ENCODE measurements around the gene BRD7.

BRD7 gene

GRCh38 chr16:50304467-50305440 lies 64.0 kb downstream of the BRD7 start:
- no peak for DNase-seq (ENCODE audit: low read depth, low spot score)

GRCh38 chr16:50303605-50304466 lies 65.0 kb downstream of the BRD7 start:
- no peak for DNase-seq (ENCODE audit: low read depth, low spot score)

DNA sequence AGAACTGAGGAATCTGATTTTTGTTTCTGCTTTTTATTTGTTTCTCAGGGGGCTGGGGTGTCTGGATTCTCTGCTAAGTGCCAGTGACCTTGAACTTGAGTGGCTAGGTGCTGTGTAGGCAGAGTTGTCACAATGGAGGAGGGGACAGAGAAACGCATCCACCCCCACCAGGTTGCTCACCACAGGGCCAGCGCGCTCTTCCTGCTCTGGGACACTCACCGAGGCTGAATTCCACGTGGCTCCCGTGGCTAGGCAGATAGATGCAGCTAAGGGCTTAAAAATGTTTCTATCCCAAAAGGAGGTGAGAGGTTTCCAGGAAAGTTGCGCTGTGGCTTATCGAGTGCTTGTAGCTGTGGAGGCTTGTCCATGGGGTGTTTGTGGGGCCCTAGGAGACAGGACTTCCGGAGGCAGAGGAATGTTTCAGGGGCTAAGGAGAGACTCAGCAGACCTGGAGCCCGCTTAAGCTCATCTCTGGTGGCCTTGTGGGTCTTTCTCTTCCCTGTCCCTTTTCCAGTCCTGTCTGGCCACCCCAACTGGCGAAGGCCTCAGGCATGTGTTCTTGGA lies 65.7 kb downstream of the BRD7 start:
- no peak for DNase-seq (ENCODE audit: low read depth, low spot score)

DNA sequence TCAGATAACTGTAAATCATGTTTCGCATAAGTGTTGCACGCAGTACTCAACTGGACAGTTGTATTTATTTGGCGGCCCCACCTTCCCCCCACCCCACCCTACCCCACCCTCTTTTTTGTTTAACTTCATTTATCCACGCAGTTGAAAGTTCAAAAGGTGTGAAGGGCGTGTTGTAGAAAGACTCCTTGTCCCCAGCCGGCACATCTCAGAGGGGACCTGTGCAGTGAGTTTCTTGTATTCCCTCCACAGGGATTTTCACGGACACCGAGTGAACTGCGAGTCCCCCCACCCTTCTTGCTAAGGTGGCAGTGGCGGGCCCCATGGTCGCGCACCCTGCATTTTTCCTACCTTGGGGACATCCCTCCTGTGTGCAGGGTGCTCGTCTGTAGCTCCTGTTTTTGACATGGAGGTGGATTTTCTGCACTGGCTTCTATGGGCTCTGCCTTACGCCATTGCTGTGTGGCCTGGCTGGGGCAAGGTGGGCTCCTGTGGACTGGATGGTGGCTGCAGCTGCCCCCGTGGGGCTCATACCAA lies 66.2 kb downstream of the BRD7 start:
- no peak for DNase-seq (ENCODE audit: low read depth, low spot score)

- no peak for DNase-seq (ENCODE audit: low read depth, low spot score)
Measured at GRCh38 chr16:50301626-50302471, 66.9 kb downstream of the BRD7 start.

GRCh38 chr16:50300942-50301625 lies 67.7 kb downstream of the BRD7 start:
- DNase-seq (ENCODE audit: low read depth, low spot score): no peak

DNA sequence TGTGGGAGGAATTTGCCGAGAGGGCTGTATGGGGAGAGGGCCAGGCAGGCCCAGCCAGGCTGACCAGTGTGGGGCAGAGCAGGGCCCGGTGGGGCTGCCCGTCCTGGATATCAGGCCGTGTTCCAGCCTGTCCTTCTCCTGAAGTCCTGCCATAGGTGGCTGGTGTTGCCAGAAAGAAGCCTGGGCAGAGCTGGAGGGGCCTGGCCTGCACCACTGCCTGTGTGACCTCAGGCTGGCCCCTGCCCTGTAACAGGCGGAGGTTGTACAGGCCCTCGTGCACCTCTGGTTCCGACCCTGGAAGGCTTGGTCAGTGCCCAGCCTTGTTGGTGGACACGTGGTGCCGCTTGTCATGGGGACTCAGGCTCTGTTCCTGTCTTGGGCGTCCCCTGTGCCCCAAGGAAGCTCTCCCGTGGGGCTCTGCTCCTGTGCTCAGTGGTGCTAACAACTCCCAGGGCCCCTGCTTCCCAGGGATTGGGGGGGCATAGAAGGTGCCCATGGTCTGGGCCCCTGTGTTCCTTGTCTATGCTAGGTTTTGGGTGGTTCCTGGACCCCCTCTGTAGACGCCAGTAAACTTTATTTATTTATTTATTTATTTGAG lies 69.2 kb downstream of the BRD7 start:
- no peak for DNase-seq (ENCODE audit: low read depth, low spot score)

DNA sequence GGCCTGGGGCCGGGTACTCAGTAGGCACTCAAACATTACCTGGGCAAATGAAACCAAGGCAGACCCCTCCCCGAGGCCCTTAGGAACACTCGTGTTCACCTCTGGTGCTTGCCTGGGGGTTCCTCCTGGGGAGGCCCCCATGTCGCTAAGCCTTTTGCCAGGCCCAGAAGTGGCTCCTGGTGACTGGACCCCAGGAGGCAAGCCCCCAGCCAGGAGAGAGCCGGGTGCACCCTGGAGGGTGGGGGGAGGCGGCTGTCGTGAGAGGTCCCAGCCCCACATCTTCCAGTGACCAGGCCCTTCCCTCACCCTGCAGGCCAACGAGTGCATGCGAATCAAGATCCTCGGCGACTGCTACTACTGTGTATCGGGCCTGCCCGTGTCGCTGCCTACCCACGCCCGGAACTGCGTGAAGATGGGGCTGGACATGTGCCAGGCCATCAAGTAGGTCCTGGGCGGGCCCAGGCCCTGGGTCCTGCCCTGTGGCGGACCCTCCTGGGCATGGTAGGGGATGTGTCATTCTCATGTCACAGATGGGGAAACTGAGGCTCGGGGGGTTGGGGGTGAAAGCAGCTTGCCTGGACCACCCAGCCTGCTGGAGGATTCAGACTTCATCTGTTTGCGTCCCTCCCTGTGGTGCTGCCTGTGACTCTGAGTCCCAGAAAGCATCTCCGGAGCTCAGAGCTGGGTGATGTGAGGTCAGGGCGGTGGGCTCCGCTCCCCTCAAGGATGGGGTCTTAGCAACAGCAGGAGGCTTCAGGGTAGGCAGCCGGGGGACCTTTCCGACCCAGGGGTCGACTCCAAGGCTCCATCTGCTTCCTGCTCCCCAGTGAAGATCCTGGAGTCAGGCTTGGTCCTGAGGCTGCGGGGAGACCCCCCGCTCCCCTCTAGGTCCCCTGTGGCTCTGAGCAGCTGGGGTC lies 69.9 kb downstream of the BRD7 start:
- no peak for DNase-seq (ENCODE audit: low read depth, low spot score)

GRCh38 chr16:50298075-50298460 lies 70.7 kb downstream of the BRD7 start:
- DNase-seq (ENCODE audit: low read depth, low spot score): no peak

DNA sequence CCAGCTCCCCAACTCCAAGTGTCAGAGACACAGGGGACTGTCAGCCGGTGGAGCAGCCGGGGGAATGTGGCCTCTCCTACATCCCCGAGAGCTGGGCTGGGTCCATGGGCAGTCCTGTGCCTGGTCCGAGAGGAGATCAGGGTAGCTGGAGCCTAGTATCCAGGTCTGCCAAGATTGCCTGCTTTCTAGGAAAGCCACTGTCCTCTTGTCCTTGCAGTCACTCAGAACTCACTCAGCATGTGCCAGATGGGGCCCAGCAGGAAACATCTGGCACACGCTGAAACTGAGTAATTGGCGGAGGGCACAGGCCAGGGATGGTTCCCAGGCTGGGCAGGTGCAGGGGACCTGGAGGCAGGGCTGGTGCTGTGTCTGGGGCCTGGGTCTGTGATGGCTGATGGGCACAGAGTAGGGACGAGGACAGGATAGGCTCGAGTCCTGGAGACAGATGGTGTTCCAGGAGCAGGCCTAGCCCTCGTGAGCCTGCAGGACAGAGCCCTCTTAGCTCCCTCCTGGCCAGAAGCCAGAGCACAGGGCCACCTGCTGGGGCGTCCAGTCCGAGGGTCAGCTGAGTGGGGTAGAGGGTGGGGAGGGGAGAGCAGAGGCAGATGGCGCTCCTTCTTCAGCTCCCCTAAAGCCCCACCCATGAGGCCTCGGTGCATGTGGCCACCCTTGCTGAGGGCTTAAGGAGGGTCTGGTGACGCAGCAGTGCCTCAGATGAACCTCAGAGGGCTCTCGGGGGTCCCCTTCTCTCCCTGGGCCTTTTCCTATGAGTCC lies 71.3 kb downstream of the BRD7 start:
- DNase-seq (ENCODE audit: low read depth, low spot score): no peak

GRCh38 chr16:50296807-50297206 lies 72.0 kb downstream of the BRD7 start:
- no peak for DNase-seq (ENCODE audit: low read depth, low spot score)

DNA sequence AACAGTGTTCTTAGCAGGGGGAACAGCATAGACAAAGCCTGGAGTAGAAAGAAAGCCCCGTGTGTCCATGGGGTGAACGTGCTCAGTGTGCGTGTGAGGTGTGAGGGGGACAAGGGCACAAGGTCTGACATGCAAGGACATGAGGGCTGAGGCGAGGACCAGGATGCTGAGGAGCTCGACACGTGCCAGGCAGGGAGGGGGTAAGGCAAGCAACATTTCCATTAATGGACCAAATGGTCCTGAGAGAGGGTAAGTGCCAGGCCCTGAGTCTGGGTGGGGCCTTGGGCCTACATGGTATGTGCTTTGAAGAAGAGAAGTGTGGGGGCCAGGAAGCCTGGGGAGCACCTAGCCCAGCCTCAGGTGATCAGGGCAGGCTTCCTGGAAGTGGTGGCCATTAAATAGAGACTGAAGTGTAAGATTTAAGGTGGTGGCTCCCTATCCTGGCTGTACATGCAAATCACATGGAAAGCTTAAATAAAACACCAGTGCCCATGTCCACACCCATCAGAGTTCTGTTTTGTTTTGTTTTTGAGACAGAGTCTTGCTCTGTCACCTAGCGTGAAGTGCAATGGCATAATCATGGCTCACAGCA lies 73.2 kb downstream of the BRD7 start:
- no peak for DNase-seq (ENCODE audit: low read depth, low spot score)

GRCh38 chr16:50294955-50295354 lies 73.8 kb downstream of the BRD7 start:
- no peak for DNase-seq (ENCODE audit: low read depth, low spot score)

DNA sequence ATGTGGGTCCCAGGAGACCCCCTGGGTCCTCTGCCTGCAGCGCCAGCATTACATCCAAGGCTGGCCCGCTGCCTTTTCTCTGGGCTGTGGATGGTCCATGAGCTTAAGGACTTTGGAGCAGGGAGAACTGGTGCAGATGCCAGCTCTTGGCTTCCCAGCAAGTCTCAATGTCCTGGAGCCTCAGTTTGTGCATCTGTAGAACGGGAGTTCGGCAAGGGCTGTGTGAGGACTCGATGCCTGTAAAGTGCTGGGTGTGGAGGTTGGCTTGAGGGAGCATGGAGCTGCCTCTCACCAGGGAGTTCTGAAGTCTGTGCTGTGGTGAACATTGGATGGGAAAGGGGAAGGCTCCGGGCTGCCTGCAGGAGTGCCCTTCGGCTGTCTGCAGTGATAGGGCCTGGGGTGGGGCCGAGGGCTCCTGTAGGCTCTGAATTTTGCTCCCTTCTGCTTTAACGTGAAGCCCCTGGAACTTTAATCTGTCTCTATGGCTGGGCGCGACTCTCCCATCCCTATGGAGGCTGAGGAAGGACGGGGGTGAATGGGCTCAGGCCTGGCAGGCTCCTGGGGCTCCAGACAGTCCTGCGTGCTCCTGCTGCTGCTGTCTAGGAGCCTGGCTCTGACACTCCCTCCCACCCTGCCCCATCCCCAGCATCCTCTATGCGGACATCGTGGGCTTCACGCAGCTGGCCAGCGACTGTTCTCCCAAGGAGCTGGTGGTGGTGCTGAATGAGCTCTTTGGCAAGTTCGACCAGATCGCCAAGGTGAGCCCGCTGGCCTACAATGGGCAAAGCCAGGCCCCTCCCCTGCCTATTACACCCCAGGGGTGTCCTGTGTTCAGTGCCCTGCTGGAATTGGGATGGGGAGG lies 74.6 kb downstream of the BRD7 start:
- DNase-seq (ENCODE audit: low read depth, low spot score): no peak

- DNase-seq (ENCODE audit: low read depth, low spot score): no peak
Measured at GRCh38 chr16:50293041-50293783, 75.6 kb downstream of the BRD7 start.

DNA sequence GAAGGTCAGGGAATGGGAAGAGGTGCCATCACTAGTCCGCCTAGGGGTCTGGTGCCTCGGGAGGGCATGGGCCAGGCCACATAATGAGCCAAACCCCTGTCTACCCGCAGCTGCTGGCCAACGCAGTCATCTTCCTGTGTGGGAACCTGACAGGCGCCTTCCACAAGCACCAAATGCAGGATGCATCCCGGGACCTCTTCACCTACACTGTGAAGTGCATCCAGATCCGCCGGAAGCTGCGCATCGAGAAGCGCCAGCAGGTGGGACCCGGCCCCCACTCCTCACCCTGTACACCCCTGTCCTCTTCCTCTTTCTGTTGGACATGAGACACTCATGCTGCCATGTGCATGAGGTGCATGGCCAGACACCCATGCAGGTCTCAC lies 76.2 kb downstream of the BRD7 start:
- DNase-seq (ENCODE audit: low read depth, low spot score): no peak
